SH-SY5Y (cell line): Measurements from ENCODE around the gene HSD17B13.

Source experiments
- GATA2 ChIP-seq: IDR thresholded peaks from 2 replicates; pipeline ENCODE4 v1.6.1; 2011; ENCODE audit warnings: mild to moderate bottlenecking, low read depth, low read length
- GATA3 ChIP-seq: IDR thresholded peaks from 2 replicates; pipeline ENCODE4 v1.6.1; 2011; ENCODE audit warnings: low read depth, mild to moderate bottlenecking, low read length, moderate library complexity

DNA sequence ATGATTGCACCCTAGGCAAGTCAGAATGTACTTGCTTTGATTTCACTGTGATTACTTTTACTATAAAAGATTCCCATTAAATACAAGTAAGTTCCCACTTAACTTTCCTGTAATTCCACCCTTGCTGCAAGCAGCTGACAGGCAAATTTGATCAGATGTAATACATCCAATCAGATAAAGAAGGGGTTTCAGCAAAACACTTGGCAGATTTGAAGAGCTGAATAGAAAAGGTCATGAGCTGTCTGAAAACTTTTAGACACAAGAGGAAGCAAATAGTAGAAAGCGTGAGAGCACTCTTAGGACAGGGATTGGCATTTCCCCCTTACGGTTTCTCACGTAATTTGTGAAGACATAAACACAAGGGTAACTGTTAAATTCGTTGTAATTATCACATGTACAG, 22.8 kb downstream of the HSD17B13 start:
- TF ChIP-seq GATA2 (no peak), GATA3 (no peak)
